ENCODE results near the gene HDAC11. TPM values are rescaled to one million over a fixed set of nuclear protein-coding genes. Genes with fewer than 3 reads are reported as not detected.

The HDAC11 gene
- total and polyA plus RNA-seq, 10 of the 15 experiments (the other 5 are each of a cell fraction or from before 2014, with no cell fraction given) = 0.04 to 0.76 (median 0.22) TPM; not detected in 1

DNA sequence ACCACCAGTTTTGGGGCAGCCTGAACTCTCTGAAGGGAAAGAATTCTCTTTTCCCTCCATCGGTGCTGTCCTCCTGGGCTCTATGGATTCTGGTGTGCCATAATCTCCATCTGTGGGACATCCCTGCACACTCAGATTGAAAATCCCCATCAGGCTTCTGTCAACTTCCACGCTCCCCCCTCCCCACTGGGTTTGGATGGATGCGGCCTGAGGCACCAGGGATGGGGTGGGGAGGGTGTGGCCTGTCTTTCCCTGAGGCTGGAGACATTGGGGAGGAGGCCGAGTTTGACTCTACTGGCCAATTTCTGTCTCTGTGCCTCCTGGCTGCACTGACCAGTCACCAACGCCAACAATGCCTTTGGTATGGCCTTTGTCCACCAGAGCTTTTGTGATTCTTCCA is 52.5 kb downstream of the HDAC11 start:
- 26% methylated on average over 5 of the region's 5 CpGs for WGBS (ENCODE audit: insufficient coverage, insufficient replicate concordance, low lambda C conversion rate, missing lambda C conversion rate)
- ChIA-PET RAD21 (ENCODE audit: unreplicated experiment) (no interaction called here), SMC1A (ENCODE audit: uncharacterized antibody, unreplicated experiment) (no interaction called here), POLR2A (no interaction called here), CTCF (no interaction called here)
- H3K4me1 ChIP-seq (ENCODE audit: control insufficient read depth, insufficient read depth, low read length) = no peaks in the 10 kb centered on the region
- H4K20me1 ChIP-seq (ENCODE audit: control insufficient read depth, insufficient read depth) = no peaks in the 10 kb centered on the region
- H3K4me2 ChIP-seq (ENCODE audit: control insufficient read depth, insufficient read depth) = no peak overlapping the region
- DNase-seq (ENCODE audit: low read depth, low spot score) (no peak), FAIRE-seq (no peak), ATAC-seq (no peak)
- in situ Hi-C loops (cut with MboI) (no loop called here), intact Hi-C loops (cut with micrococcal nuclease; ENCODE audit: unreplicated experiment) (no loop called here)
- no peaks in the 10 kb centered on the region for H3K9me3 ChIP-seq (replicated peaks; ENCODE audit: control insufficient read depth, insufficient read depth, low read length)
- no TSS peak for BruUV-seq (replicated peaks)
- no peak overlapping the region for H3K9ac ChIP-seq (ENCODE audit: control insufficient read depth, insufficient read depth, low read length)
- no peaks in the 10 kb centered on the region for H3K79me2 ChIP-seq (ENCODE audit: control insufficient read depth, insufficient read depth, low read length)
- H2AFZ ChIP-seq (ENCODE audit: control insufficient read depth, low read depth, low read length) = no peak overlapping the region
- no peaks in the 10 kb centered on the region for H3K36me3 ChIP-seq (ENCODE audit: control insufficient read depth in 2 of 2, insufficient read depth in 2 of 2, low read length in 1 of 2)
- no peak for TF ChIP-seq NFXL1 (IDR thresholded peaks at IDR 0.05; ENCODE audit: borderline replicate concordance)
- no peak for TF ChIP-seq MTA3 (IDR thresholded peaks at IDR 0.05; ENCODE audit: borderline replicate concordance, low read length)
- TF ChIP-seq, protein P1, sequence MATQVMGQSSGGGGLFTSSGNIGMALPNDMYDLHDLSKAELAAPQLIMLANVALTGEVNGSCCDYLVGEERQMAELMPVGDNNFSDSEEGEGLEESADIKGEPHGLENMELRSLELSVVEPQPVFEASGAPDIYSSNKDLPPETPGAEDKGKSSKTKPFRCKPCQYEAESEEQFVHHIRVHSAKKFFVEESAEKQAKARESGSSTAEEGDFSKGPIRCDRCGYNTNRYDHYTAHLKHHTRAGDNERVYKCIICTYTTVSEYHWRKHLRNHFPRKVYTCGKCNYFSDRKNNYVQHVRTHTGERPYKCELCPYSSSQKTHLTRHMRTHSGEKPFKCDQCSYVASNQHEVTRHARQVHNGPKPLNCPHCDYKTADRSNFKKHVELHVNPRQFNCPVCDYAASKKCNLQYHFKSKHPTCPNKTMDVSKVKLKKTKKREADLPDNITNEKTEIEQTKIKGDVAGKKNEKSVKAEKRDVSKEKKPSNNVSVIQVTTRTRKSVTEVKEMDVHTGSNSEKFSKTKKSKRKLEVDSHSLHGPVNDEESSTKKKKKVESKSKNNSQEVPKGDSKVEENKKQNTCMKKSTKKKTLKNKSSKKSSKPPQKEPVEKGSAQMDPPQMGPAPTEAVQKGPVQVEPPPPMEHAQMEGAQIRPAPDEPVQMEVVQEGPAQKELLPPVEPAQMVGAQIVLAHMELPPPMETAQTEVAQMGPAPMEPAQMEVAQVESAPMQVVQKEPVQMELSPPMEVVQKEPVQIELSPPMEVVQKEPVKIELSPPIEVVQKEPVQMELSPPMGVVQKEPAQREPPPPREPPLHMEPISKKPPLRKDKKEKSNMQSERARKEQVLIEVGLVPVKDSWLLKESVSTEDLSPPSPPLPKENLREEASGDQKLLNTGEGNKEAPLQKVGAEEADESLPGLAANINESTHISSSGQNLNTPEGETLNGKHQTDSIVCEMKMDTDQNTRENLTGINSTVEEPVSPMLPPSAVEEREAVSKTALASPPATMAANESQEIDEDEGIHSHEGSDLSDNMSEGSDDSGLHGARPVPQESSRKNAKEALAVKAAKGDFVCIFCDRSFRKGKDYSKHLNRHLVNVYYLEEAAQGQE (IDR thresholded peaks at IDR 0.05; ENCODE audit: low read depth, low read length) = no peak
- TF ChIP-seq, protein P2, sequence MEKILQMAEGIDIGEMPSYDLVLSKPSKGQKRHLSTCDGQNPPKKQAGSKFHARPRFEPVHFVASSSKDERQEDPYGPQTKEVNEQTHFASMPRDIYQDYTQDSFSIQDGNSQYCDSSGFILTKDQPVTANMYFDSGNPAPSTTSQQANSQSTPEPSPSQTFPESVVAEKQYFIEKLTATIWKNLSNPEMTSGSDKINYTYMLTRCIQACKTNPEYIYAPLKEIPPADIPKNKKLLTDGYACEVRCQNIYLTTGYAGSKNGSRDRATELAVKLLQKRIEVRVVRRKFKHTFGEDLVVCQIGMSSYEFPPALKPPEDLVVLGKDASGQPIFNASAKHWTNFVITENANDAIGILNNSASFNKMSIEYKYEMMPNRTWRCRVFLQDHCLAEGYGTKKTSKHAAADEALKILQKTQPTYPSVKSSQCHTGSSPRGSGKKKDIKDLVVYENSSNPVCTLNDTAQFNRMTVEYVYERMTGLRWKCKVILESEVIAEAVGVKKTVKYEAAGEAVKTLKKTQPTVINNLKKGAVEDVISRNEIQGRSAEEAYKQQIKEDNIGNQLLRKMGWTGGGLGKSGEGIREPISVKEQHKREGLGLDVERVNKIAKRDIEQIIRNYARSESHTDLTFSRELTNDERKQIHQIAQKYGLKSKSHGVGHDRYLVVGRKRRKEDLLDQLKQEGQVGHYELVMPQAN (conservative IDR thresholded peaks at IDR 0.05) = no peak
- no peak for TF ChIP-seq KLF5 (IDR thresholded peaks at IDR 0.05; ENCODE audit: partially characterized antibody)
- no peak for TF ChIP-seq JUND (IDR thresholded peaks at IDR 0.05; ENCODE audit: low read depth, low read length)
- TF ChIP-seq MYB (IDR thresholded peaks at IDR 0.05; ENCODE audit: borderline replicate concordance, low read depth, low read length) = no peak
- no peak for TF ChIP-seq NRF1 (conservative IDR thresholded peaks at IDR 0.05; ENCODE audit: low read depth, low read length)
- TF ChIP-seq, protein P3, sequence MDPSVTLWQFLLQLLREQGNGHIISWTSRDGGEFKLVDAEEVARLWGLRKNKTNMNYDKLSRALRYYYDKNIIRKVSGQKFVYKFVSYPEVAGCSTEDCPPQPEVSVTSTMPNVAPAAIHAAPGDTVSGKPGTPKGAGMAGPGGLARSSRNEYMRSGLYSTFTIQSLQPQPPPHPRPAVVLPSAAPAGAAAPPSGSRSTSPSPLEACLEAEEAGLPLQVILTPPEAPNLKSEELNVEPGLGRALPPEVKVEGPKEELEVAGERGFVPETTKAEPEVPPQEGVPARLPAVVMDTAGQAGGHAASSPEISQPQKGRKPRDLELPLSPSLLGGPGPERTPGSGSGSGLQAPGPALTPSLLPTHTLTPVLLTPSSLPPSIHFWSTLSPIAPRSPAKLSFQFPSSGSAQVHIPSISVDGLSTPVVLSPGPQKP (IDR thresholded peaks at IDR 0.05; ENCODE audit: low read depth, low read length) = no peak
- H3K27ac ChIP-seq (ENCODE audit: control insufficient read depth, insufficient read depth) = no peak overlapping the region
- H3K4me3 ChIP-seq = no peak overlapping the region
- peaks cover 1 to 4% of the 10 kb centered on the region in 2 experiments; a peak in 2 of 4 replicates for H3K27me3 ChIP-seq (replicated peaks in 1 of 2; ENCODE audit: control insufficient read depth in 2 of 2, insufficient read depth in 2 of 2, low read length in 1 of 2)
